ENCODE results near the gene KDM4B. TPM values are rescaled to one million over a fixed set of nuclear protein-coding genes. Genes with fewer than 3 reads are reported as not detected.

Gene KDM4B
- total RNA-seq, 1 experiment from 2014 or later: 43.7 TPM

DNA sequence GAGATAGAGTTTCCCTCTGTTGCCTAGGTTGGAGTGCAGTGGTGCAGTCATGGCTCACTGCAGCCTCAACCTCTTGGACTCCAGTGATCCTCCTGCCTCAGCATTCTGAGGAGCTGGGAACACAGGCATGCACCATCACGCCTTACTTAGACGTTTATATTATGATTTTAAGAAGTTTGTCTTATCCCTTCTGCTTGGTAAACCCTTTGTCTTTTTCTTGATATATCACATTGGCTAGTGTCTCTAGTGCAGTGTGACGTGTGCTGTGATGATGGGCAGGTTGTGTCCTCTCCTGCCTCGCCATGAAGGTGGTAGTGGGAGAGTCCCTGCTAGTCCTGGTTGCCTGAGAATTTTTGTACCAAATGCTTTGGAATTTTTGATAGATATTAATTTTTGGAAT lies 93.9 kb downstream of the KDM4B start:
- Mint-ChIP-seq H3K4me1 (peaks cover 6 to 27% of the 10 kb centered on the region in 2 experiments), H3K27me3 (ENCODE audit: low read depth) (no peaks in the 10 kb centered on the region; the same call in 1 of the 2 replicates), H3K4me3 (no peak overlapping the region), H3K27ac (no peak overlapping the region), H3K9me3 (peaks cover 16 to 20% of the 10 kb centered on the region in 2 experiments), H3K36me3 (ENCODE audit: insufficient read depth in 1 of 3, low read depth in 3 of 3) (peaks cover 24 to 31% (median 25%) of the 10 kb centered on the region in 3 experiments)
- Histone ChIP-seq H2AK5ac (ENCODE audit: insufficient read length, low read length) (no peak overlapping the region), H3K23me2 (ENCODE audit: insufficient read length, low read depth, low read length, poor library complexity, severe bottlenecking) (no peaks in the 10 kb centered on the region), H3K23ac (ENCODE audit: insufficient read length, low read depth, low read length) (no peak overlapping the region), H3K27me3 (ENCODE audit: insufficient read depth, low read length) (no peaks in the 10 kb centered on the region), H3K4ac (ENCODE audit: low read depth, low read length) (no peak overlapping the region), H4K8ac (replicated peaks; ENCODE audit: insufficient read length, low read depth, low read length) (no peak overlapping the region), H3K79me1 (ENCODE audit: insufficient read depth, low read depth, low read length, poor library complexity, severe bottlenecking) (no peaks in the 10 kb centered on the region), H3K18ac (ENCODE audit: insufficient read length, low read depth, low read length) (no peak overlapping the region), H4K91ac (ENCODE audit: insufficient read length, low read depth, low read length) (no peak overlapping the region), H3K56ac (ENCODE audit: insufficient read length, low read depth, low read length) (no peak overlapping the region), H3K9me3 (ENCODE audit: control insufficient read depth, low read depth, low read length) (no peaks in the 10 kb centered on the region), H3T11ph (ENCODE audit: low read length) (no peak overlapping the region), H3K79me2 (ENCODE audit: insufficient read depth, low read length) (no peaks in the 10 kb centered on the region), H2BK120ac (ENCODE audit: low read depth, low read length, poor library complexity, severe bottlenecking) (no peak overlapping the region), H2BK15ac (ENCODE audit: low read depth, low read length) (no peak overlapping the region), H2BK20ac (ENCODE audit: low read depth, low read length, poor library complexity, severe bottlenecking) (no peak overlapping the region), H2AFZ (ENCODE audit: low read length) (no peak overlapping the region), H3K4me2 (ENCODE audit: insufficient read depth, insufficient read length, low read length) (no peak overlapping the region), H2BK5ac (ENCODE audit: insufficient read length, low read length) (no peak overlapping the region), H2BK12ac (ENCODE audit: insufficient read length, low read depth, low read length) (no peak overlapping the region), H3K27ac (ENCODE audit: insufficient read length, low read depth, low read length) (no peak overlapping the region), H4K5ac (ENCODE audit: insufficient read length, low read depth, low read length) (no peak overlapping the region), H3K14ac (ENCODE audit: insufficient read depth, low read length) (no peak overlapping the region), H4K20me1 (ENCODE audit: control insufficient read depth, insufficient read depth, insufficient read length) (no peaks in the 10 kb centered on the region), H3K9ac (ENCODE audit: extremely low read depth, insufficient read length, low read length) (no peak overlapping the region), H3K4me1 (ENCODE audit: insufficient read depth, low read length) (no peaks in the 10 kb centered on the region)
- WGBS (ENCODE audit: extremely low coverage, insufficient read length, low lambda C conversion rate): no CpG with 5 or more reads among the region's 4 CpGs
- DNase-seq: no peak
- TF ChIP-seq CTCF (conservative IDR thresholded peaks at IDR 0.05): no peak
